IMR-90 (cell line): ENCODE results near the gene SAMD5. TPM values are rescaled to one million over a fixed set of nuclear protein-coding genes. Genes with fewer than 3 reads are reported as not detected.

ENCODE experiments used
- ATAC-seq: fragments of 200-7000 bp; cut with Tn5 transposase; 2 replicates; pipeline ENCODE4 v1.9.1; 2020; ENCODE audit warnings: low read depth, mild to moderate bottlenecking, moderate library complexity
- BruUV-seq: library from RNA; stranded (reverse); fragments of 400-500 nt; replicated peaks from 2 replicates; lab custom pipeline; 2021; lab: Mats Ljungman, UMichigan
- CTCF ChIA-PET: fragments of 300-600 bp; formaldehyde crosslinking; extraction: SDS; loops from one replicate; lab custom pipeline; 2021; ENCODE audit warnings: antibody characterized with exemption; lab: Yijun Ruan, JAX
- POLR2A ChIA-PET: fragments of 300-600 bp; sonication (Branson Sonifier 250); formaldehyde crosslinking; loops from one replicate; lab custom pipeline; 2022; ENCODE audit warnings: antibody characterized with exemption; ENCODE audit not compliant: unreplicated experiment; lab: Charles Lee
- DNase-seq: peaks from one replicate; pipeline ENCODE4 v3.0.0; 2013
- H2AFZ ChIP-seq: replicated peaks from 2 replicates; pipeline ENCODE3; 2013; ENCODE audit warnings: low read length, mild to moderate bottlenecking; ENCODE audit not compliant: poor library complexity
- H2AK5ac ChIP-seq: 2 replicates; pipeline ENCODE4 v1.6.1; 2013; ENCODE audit warnings: low read depth, low read length, inconsistent platforms
- H2AK9ac ChIP-seq: replicated peaks from 2 replicates; pipeline ENCODE3; 2013; ENCODE audit warnings: mild to moderate bottlenecking, low read depth, low read length, moderate library complexity; ENCODE audit not compliant: poor library complexity
- H2BK120ac ChIP-seq: 2 replicates; pipeline ENCODE4 v1.6.1; 2013; ENCODE audit warnings: low read depth, low read length, inconsistent platforms
- H2BK15ac ChIP-seq: 3 replicates; pipeline ENCODE4 v1.6.1; 2013; ENCODE audit warnings: low read depth, low read length, inconsistent platforms
- H2BK20ac ChIP-seq: 2 replicates; pipeline ENCODE4 v1.6.1; 2013; ENCODE audit warnings: low read depth, mild to moderate bottlenecking, inconsistent platforms, low read length, moderate library complexity
- H2BK5ac ChIP-seq: 2 replicates; pipeline ENCODE4 v1.6.1; 2013; ENCODE audit warnings: mild to moderate bottlenecking, low read depth, low read length, inconsistent platforms; ENCODE audit not compliant: poor library complexity, severe bottlenecking
- H3K14ac ChIP-seq: replicated peaks from 2 replicates; pipeline ENCODE4 v1.6.1; 2013; ENCODE audit warnings: low read depth, low read length, inconsistent platforms
- H3K18ac ChIP-seq: 2 replicates; pipeline ENCODE4 v1.6.1; 2013; ENCODE audit warnings: low read depth, low read length, control low read depth
- H3K23ac ChIP-seq: 2 replicates; pipeline ENCODE4 v1.6.1; 2013; ENCODE audit warnings: low read depth, low read length, inconsistent platforms
- H3K27ac ChIP-seq: 2 replicates; pipeline ENCODE4 v1.5.1; 2013; ENCODE audit warnings: mild to moderate bottlenecking, control low read depth, low read length; ENCODE audit not compliant: insufficient read depth
- H3K27me3 ChIP-seq: 2 replicates; pipeline ENCODE4 v1.6.1; 2013; ENCODE audit warnings: low read length; ENCODE audit not compliant: control insufficient read depth, insufficient read depth
- H3K36me3 ChIP-seq: 2 replicates; pipeline ENCODE4 v1.6.1; 2013; ENCODE audit warnings: low read length, mixed read lengths; ENCODE audit not compliant: control insufficient read depth, insufficient read depth
- H3K4ac ChIP-seq: 2 replicates; pipeline ENCODE4 v1.6.1; 2013; ENCODE audit warnings: low read depth, low read length, inconsistent platforms
- H3K4me1 ChIP-seq: 2 replicates; pipeline ENCODE4 v1.6.1; 2013; ENCODE audit warnings: low read length, mixed read lengths; ENCODE audit not compliant: control insufficient read depth, insufficient read depth
- H3K4me2 ChIP-seq: 2 replicates; pipeline ENCODE4 v1.6.1; 2013; ENCODE audit warnings: low read depth, mild to moderate bottlenecking, control low read depth, low read length, moderate library complexity
- H3K4me3 ChIP-seq: 2 replicates; pipeline ENCODE4 v1.5.1; 2013; ENCODE audit warnings: low read depth, mild to moderate bottlenecking, control low read depth, low read length, moderate library complexity; ENCODE audit not compliant: insufficient read depth
- H3K56ac ChIP-seq: 2 replicates; pipeline ENCODE4 v1.6.1; 2013; ENCODE audit warnings: low read length, inconsistent platforms; ENCODE audit not compliant: insufficient read depth; ENCODE audit errors: extremely low read depth
- H3K79me1 ChIP-seq, 2 experiments: 2 replicates each; pipeline ENCODE4 v1.6.1; 2013; ENCODE audit warnings: low read length in 2 of 2, inconsistent platforms in 1 of 2, low read depth in 1 of 2
- H3K9ac ChIP-seq: 2 replicates; pipeline ENCODE4 v1.6.1; 2013; ENCODE audit warnings: low read depth, low read length, control low read depth
- H3K9me1 ChIP-seq: 2 replicates; pipeline ENCODE4 v1.6.1; 2013; ENCODE audit warnings: low read length, inconsistent platforms; ENCODE audit not compliant: insufficient read depth
- H3K9me3 ChIP-seq: 2 replicates; pipeline ENCODE4 v1.6.1; 2013; ENCODE audit warnings: low read length; ENCODE audit not compliant: control insufficient read depth, insufficient read depth
- H4K20me1 ChIP-seq: 2 replicates; pipeline ENCODE4 v1.6.1; 2013; ENCODE audit warnings: low read length, inconsistent platforms; ENCODE audit not compliant: insufficient read depth
- H4K5ac ChIP-seq: 2 replicates; pipeline ENCODE4 v1.6.1; 2013; ENCODE audit warnings: mild to moderate bottlenecking, low read depth, low read length, control low read depth
- H4K8ac ChIP-seq, 2 experiments: 2 replicates each; pipeline ENCODE4 v1.6.1; 2013; ENCODE audit warnings: low read depth in 2 of 2, low read length in 2 of 2, control low read depth in 1 of 2, inconsistent platforms in 1 of 2
- H4K91ac ChIP-seq: 2 replicates; pipeline ENCODE4 v1.6.1; 2013; ENCODE audit warnings: low read depth, low read length, inconsistent platforms; ENCODE audit not compliant: insufficient read depth
- BHLHE40 ChIP-seq: fragments of 150-350 bp; IDR thresholded peaks from 2 replicates; pipeline ENCODE4 v1.6.1; 2016; ENCODE audit warnings: mild to moderate bottlenecking, low read depth, low read length
- CEBPB ChIP-seq: IDR thresholded peaks from 2 replicates; pipeline ENCODE4 v1.6.1; 2012; ENCODE audit warnings: low read depth, low read length, improper control_type of control experiment
- CHD1 ChIP-seq: IDR thresholded peaks from 2 replicates; pipeline ENCODE4 v1.6.1; 2012; ENCODE audit warnings: low read depth, low read length, improper control_type of control experiment
- FOS ChIP-seq: fragments of 150-350 bp; IDR thresholded peaks from 2 replicates; pipeline ENCODE4 v1.6.1; 2016; ENCODE audit warnings: low read depth, low read length
- MAFK ChIP-seq: IDR thresholded peaks from 2 replicates; pipeline ENCODE4 v1.6.1; 2012; ENCODE audit warnings: low read depth, low read length, improper control_type of control experiment
- MAZ ChIP-seq: IDR thresholded peaks from 2 replicates; pipeline ENCODE4 v1.6.1; 2012; ENCODE audit warnings: low read depth, mild to moderate bottlenecking, low read length, improper control_type of control experiment, moderate library complexity, borderline replicate concordance
- MXI1 ChIP-seq: IDR thresholded peaks from 2 replicates; pipeline ENCODE4 v1.6.1; 2012; ENCODE audit warnings: low read depth, mild to moderate bottlenecking, low read length, moderate library complexity, borderline replicate concordance
- NFE2L2 ChIP-seq: fragments of 150-350 bp; IDR thresholded peaks from 2 replicates; pipeline ENCODE4 v1.6.1; 2016; ENCODE audit warnings: low read depth, mild to moderate bottlenecking, low read length
- POLR2A ChIP-seq: IDR thresholded peaks from 2 replicates; pipeline ENCODE4 v1.6.1; 2012; ENCODE audit warnings: mild to moderate bottlenecking, low read depth, low read length
- RAD21 ChIP-seq: IDR thresholded peaks from 2 replicates; pipeline ENCODE4 v1.6.1; 2012; ENCODE audit warnings: low read length, improper control_type of control experiment
- RCOR1 ChIP-seq: IDR thresholded peaks from 2 replicates; pipeline ENCODE4 v1.6.1; 2012; ENCODE audit warnings: mild to moderate bottlenecking, low read length, improper control_type of control experiment; ENCODE audit not compliant: insufficient replicate concordance
- RFX5 ChIP-seq: IDR thresholded peaks from 2 replicates; pipeline ENCODE4 v1.8.0; 2012; ENCODE audit warnings: low read depth, mild to moderate bottlenecking, low read length, moderate library complexity
- SMC3 ChIP-seq: fragments of 150-350 bp; IDR thresholded peaks from 2 replicates; pipeline ENCODE4 v1.6.1; 2016; ENCODE audit warnings: low read depth, mild to moderate bottlenecking, antibody characterized with exemption, low read length, moderate library complexity
- WGBS, 2 experiments: methylation state at CpG; one replicate each; pipeline versions ENCODE4 v1.1.5 to v1.1.7; 2013; ENCODE audit warnings: missing lambda C conversion rate in 2 of 2; ENCODE audit not compliant: insufficient read length in 1 of 2; ENCODE audit errors: extremely low coverage in 2 of 2; 5-methylcytosine and 5-hydroxymethylcytosine counted together
- dilution Hi-C: fragments of 300-500 bp; cut with HindIII; formaldehyde crosslinking; loops from one replicate; pipeline ENCODE4 v1.14.3; 2018; ENCODE audit warnings: low sequenced_read_pairs; ENCODE audit not compliant: unreplicated experiment
- in situ Hi-C: fragments of 300-500 bp; cut with MboI; formaldehyde crosslinking; loops from 3 replicates; pipeline ENCODE4 v1.14.3; 2019; ENCODE audit warnings: low sequenced_read_pairs, inconsistent platforms, mixed read lengths
- intact Hi-C: fragments of 100-400 bp; cut with micrococcal nuclease; formaldehyde crosslinking; loops from 2 replicates; pipeline ENCODE4 v1.10.0; 2022
- polyA plus RNA-seq, 3 experiments: library from polyadenylated mRNA; depleted of rRNA; stranded (reverse); fragments of >200 nt; gene quantifications; 2 replicates each; pipeline ENCODE4 v1.2.3, GENCODE V29; 2012; ENCODE audit warnings: low replicate concordance in 1 of 3
- total RNA-seq: library from RNA; depleted of rRNA; stranded (reverse); fragments of >200 nt; gene quantifications from 2 replicates; pipeline ENCODE4 v1.2.3, GENCODE V29; 2012
- TF ChIP-seq, protein P1 (sequence below): conservative IDR thresholded peaks from 2 replicates; pipeline ENCODE4 v1.5.1; 2012; ENCODE audit warnings: mild to moderate bottlenecking, low read depth, low read length, improper control_type of control experiment
- TF ChIP-seq, protein P2 (sequence below): fragments of 150-350 bp; IDR thresholded peaks from 2 replicates; pipeline ENCODE4 v1.6.1; 2017; ENCODE audit warnings: mild to moderate bottlenecking, antibody characterized with exemption, low read length, low read depth
- TF ChIP-seq, protein P3 (sequence below): fragments of 150-350 bp; IDR thresholded peaks from 2 replicates; pipeline ENCODE4 v1.6.1; 2016; ENCODE audit warnings: low read depth, mild to moderate bottlenecking, low read length, moderate library complexity, borderline replicate concordance

SAMD5 gene
- total and polyA plus RNA-seq, 2 of the 4 experiments (the other 2 are of a cell fraction), result 1.0 to 1.6 TPM

DNA sequence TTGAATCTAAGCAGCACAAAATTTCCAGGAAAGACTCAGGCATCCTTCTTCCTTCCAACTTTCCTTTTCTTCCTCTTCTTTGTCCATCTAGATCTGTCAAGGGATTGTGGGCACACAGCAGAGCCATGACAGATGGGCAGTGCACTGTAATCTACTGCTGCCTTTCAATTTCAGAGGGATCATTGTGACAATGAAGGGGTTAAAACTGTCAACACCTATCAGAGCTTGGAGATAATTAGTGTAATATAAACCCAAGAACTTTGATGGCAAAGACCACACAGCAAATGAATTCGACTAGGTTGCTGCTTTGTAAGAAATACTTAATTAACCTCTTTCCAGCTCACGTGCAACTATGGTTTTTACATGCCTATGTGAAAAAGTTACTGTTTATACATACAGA is 55.0 kb downstream of the SAMD5 start:
- Histone ChIP-seq H3K23ac (no peak overlapping the region), H2AK9ac (no peak overlapping the region), H2AK5ac (no peak overlapping the region), H3K27ac (no peak overlapping the region), H3K4me3 (no peak overlapping the region), H3K4me1 (peaks cover 2% of the 10 kb centered on the region; the same call in 1 of the 2 replicates), H3K18ac (no peak overlapping the region), H3K79me1 (no peaks in the 10 kb centered on the region), H4K5ac (no peak overlapping the region), H3K27me3 (no peaks in the 10 kb centered on the region), H3K36me3 (no peaks in the 10 kb centered on the region), H4K91ac (no peak overlapping the region), H4K20me1 (no peaks in the 10 kb centered on the region), H3K4ac (no peak overlapping the region), H2BK5ac (no peak overlapping the region), H3K56ac (no peak overlapping the region), H3K9me3 (no peaks in the 10 kb centered on the region), H2BK20ac (no peak overlapping the region), H3K14ac (0 out of 2 replicates have a peak overlapping the region, but pooled peaks have one; percentile 9), H2AFZ (no peak overlapping the region), H4K8ac (no peak overlapping the region), H3K9ac (no peak overlapping the region), H2BK120ac (no peak overlapping the region), H2BK15ac (no peak overlapping the region), H3K9me1 (no peaks in the 10 kb centered on the region), H3K4me2 (no peak overlapping the region)
- CTCF ChIA-PET, result no interaction called here
- no peak for TF ChIP-seq RCOR1
- no peak for TF ChIP-seq RFX5
- TF ChIP-seq, protein P1, sequence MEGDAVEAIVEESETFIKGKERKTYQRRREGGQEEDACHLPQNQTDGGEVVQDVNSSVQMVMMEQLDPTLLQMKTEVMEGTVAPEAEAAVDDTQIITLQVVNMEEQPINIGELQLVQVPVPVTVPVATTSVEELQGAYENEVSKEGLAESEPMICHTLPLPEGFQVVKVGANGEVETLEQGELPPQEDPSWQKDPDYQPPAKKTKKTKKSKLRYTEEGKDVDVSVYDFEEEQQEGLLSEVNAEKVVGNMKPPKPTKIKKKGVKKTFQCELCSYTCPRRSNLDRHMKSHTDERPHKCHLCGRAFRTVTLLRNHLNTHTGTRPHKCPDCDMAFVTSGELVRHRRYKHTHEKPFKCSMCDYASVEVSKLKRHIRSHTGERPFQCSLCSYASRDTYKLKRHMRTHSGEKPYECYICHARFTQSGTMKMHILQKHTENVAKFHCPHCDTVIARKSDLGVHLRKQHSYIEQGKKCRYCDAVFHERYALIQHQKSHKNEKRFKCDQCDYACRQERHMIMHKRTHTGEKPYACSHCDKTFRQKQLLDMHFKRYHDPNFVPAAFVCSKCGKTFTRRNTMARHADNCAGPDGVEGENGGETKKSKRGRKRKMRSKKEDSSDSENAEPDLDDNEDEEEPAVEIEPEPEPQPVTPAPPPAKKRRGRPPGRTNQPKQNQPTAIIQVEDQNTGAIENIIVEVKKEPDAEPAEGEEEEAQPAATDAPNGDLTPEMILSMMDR, result no peak
- TF ChIP-seq, protein P2, sequence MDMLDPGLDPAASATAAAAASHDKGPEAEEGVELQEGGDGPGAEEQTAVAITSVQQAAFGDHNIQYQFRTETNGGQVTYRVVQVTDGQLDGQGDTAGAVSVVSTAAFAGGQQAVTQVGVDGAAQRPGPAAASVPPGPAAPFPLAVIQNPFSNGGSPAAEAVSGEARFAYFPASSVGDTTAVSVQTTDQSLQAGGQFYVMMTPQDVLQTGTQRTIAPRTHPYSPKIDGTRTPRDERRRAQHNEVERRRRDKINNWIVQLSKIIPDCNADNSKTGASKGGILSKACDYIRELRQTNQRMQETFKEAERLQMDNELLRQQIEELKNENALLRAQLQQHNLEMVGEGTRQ, result no peak
- no peak for TF ChIP-seq MAZ
- TF ChIP-seq MAFK, result no peak
- no peak for TF ChIP-seq CEBPB
- TF ChIP-seq RAD21, result no peak
- TF ChIP-seq NFE2L2, result no peak
- no peak for TF ChIP-seq MXI1
- TF ChIP-seq, protein P3, sequence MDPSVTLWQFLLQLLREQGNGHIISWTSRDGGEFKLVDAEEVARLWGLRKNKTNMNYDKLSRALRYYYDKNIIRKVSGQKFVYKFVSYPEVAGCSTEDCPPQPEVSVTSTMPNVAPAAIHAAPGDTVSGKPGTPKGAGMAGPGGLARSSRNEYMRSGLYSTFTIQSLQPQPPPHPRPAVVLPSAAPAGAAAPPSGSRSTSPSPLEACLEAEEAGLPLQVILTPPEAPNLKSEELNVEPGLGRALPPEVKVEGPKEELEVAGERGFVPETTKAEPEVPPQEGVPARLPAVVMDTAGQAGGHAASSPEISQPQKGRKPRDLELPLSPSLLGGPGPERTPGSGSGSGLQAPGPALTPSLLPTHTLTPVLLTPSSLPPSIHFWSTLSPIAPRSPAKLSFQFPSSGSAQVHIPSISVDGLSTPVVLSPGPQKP, result no peak
- no peak for TF ChIP-seq FOS
- no peak for TF ChIP-seq POLR2A
- TF ChIP-seq BHLHE40, result no peak
- no peak for TF ChIP-seq SMC3
- no peak for TF ChIP-seq CHD1
- intact Hi-C loops, result no loop called here
- POLR2A ChIA-PET, result no interaction called here
- no TSS peak for BruUV-seq
- no peak for DNase-seq
- in situ Hi-C loops, result no loop called here
- dilution Hi-C loops, result no loop called here
- ATAC-seq, result no peak
- no CpG with 5 or more reads among the region's 2 CpGs for WGBS, 2 experiments
